Muscle of leg (tissue), 11 donors: Measurements from ENCODE around the gene CDIP1. TPM values are rescaled to one million over a fixed set of nuclear protein-coding genes. Genes with fewer than 3 reads are reported as not detected.

Experiments
- DNase-seq: peaks from one replicate; pipeline ENCODE4 v3.0.0; 2013
- H3K27ac ChIP-seq: one replicate; pipeline ENCODE4 v1.5.1; 2013; ENCODE audit warnings: mild to moderate bottlenecking, low read length, control low read depth
- H3K27me3 ChIP-seq: one replicate; pipeline ENCODE4 v1.6.1; 2013; ENCODE audit warnings: low read length; ENCODE audit not compliant: control insufficient read depth, insufficient read depth
- H3K36me3 ChIP-seq: one replicate; pipeline ENCODE4 v1.6.1; 2013; ENCODE audit warnings: low read length; ENCODE audit not compliant: control insufficient read depth, insufficient read depth
- H3K4me1 ChIP-seq: one replicate; pipeline ENCODE4 v1.6.1; 2013; ENCODE audit warnings: low read length; ENCODE audit not compliant: control insufficient read depth, insufficient read depth
- H3K4me3 ChIP-seq: one replicate; pipeline ENCODE4 v1.5.1; 2013; ENCODE audit warnings: low read length, control low read depth
- H3K9me3 ChIP-seq: replicated peaks from 2 replicates; pipeline ENCODE4 v1.6.1; 2013; ENCODE audit warnings: low read depth, low read length; ENCODE audit not compliant: control insufficient read depth
- WGBS: methylation state at CpG from one replicate; pipeline ENCODE4 v1.1.5; 2013; ENCODE audit warnings: missing lambda C conversion rate; ENCODE audit not compliant: insufficient coverage; 5-methylcytosine and 5-hydroxymethylcytosine counted together
- polyA plus RNA-seq, 8 donors: library from polyadenylated mRNA; unstranded; fragments of 120-200 nt; gene quantifications; one replicate each; pipeline versions ENCODE4 v1.2.1 to v1.2.3, GENCODE V29; 2013; ENCODE audit warnings: inconsistent platforms in 1 of 8, low replicate concordance in 1 of 8; ENCODE audit not compliant: insufficient read length in 8 of 8, insufficient read depth in 1 of 8
- total RNA-seq: library from RNA; stranded (reverse); fragments of 120-200 nt; gene quantifications from one replicate; pipeline ENCODE4 v1.2.4, GENCODE V29; 2013

Gene CDIP1
- total and polyA plus RNA-seq, 9 donors = 16.3 to 47.4 (median 37.9) TPM

- DNase-seq = no peak
- Histone ChIP-seq H3K9me3 (no peaks in the 10 kb centered on the region), H3K36me3 (peaks cover 14% of the 10 kb centered on the region), H3K27ac (no peak overlapping the region), H3K27me3 (no peaks in the 10 kb centered on the region), H3K4me1 (peaks cover 17% of the 10 kb centered on the region), H3K4me3 (no peak overlapping the region)
- WGBS = 92% methylated on average over 8 of the region's 10 CpGs
These were observed 6.3 kb downstream of the CDIP1 start for GRCh38 chr16:4532238-4532637.

- H3K4me1 ChIP-seq = peaks cover 15% of the 10 kb centered on the region
- no peak overlapping the region for H3K4me3 ChIP-seq
- no peak for DNase-seq
- H3K27ac ChIP-seq = peak overlapping the region; percentile 29
- H3K9me3 ChIP-seq = no peaks in the 10 kb centered on the region
- no peaks in the 10 kb centered on the region for H3K27me3 ChIP-seq
- 83% methylated on average over 4 of the region's 8 CpGs for WGBS
- peaks cover 14% of the 10 kb centered on the region for H3K36me3 ChIP-seq
These were observed 6.8 kb downstream of the CDIP1 start for GRCh38 chr16:4531811-4532210.

- Histone ChIP-seq H3K36me3 (peaks cover 14% of the 10 kb centered on the region), H3K27ac (peak overlapping the region; percentile 66), H3K9me3 (no peaks in the 10 kb centered on the region), H3K4me1 (peaks cover 32% of the 10 kb centered on the region), H3K4me3 (no peak overlapping the region), H3K27me3 (no peaks in the 10 kb centered on the region)
- DNase-seq = peak; percentile 65
- 40% methylated on average over 8 of the region's 16 CpGs for WGBS
These were observed 9.2 kb downstream of the CDIP1 start for GRCh38 chr16:4529085-4530060.

GRCh38 chr16:4525634-4526277 lies 12.8 kb downstream of the CDIP1 start:
- WGBS = 56% methylated on average over 10 of the region's 13 CpGs
- Histone ChIP-seq H3K27me3 (no peaks in the 10 kb centered on the region), H3K36me3 (no peaks in the 10 kb centered on the region), H3K4me3 (no peak overlapping the region), H3K27ac (peak overlapping the region; percentile 55), H3K9me3 (no peaks in the 10 kb centered on the region), H3K4me1 (peaks cover 64% of the 10 kb centered on the region)
- DNase-seq = no peak

- Histone ChIP-seq H3K9me3 (no peaks in the 10 kb centered on the region), H3K4me1 (peaks cover 64% of the 10 kb centered on the region), H3K36me3 (no peaks in the 10 kb centered on the region), H3K4me3 (no peak overlapping the region), H3K27me3 (no peaks in the 10 kb centered on the region), H3K27ac (peak overlapping the region; percentile 55)
- WGBS = 17% methylated on average over 5 of the region's 7 CpGs
- DNase-seq = peak; percentile 94
These were observed 13.5 kb downstream of the CDIP1 start for GRCh38 chr16:4525069-4525468.

- peak overlapping the region; percentile 50 for H3K27ac ChIP-seq
- H3K4me3 ChIP-seq = no peak overlapping the region
- no peaks in the 10 kb centered on the region for H3K9me3 ChIP-seq
- H3K27me3 ChIP-seq = no peaks in the 10 kb centered on the region
- H3K4me1 ChIP-seq = peaks cover 60% of the 10 kb centered on the region
- DNase-seq = no peak
- H3K36me3 ChIP-seq = no peaks in the 10 kb centered on the region
These were observed 14.0 kb downstream of the CDIP1 start for GRCh38 chr16:4524571-4524970.

DNA sequence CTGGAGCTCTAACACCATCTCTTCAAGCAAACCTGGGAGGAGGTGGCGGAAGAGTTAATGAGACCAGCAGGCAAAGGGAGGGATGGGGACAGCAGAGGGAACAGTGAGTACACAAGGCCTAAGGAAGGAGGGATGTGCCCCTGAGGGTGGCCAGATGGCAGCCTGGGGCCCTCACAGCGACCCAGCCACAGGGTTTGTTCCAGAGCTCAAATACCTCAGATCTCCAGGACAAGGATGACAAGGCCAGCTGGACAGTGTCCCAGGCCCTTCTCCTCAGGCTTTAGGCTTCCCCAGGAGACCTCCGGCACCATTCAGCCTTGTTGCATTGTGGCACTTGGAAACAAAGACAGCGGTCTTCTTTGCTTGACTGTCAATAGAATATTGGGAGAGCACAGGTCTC lies 14.9 kb downstream of the CDIP1 start:
- WGBS = 82% methylated on average over 3 of the region's 4 CpGs
- Histone ChIP-seq H3K4me3 (no peak overlapping the region), H3K27ac (peak overlapping the region; percentile 90), H3K4me1 (peaks cover 52% of the 10 kb centered on the region), H3K9me3 (no peaks in the 10 kb centered on the region), H3K27me3 (no peaks in the 10 kb centered on the region), H3K36me3 (no peaks in the 10 kb centered on the region)
- DNase-seq = no peak

- peak; percentile 72 for DNase-seq
- peaks cover 54% of the 10 kb centered on the region for H3K4me1 ChIP-seq
- H3K36me3 ChIP-seq = no peaks in the 10 kb centered on the region
- H3K9me3 ChIP-seq = no peaks in the 10 kb centered on the region
- peak overlapping the region; percentile 90 for H3K27ac ChIP-seq
- WGBS = 33% methylated on average over 7 of the region's 8 CpGs
- no peak overlapping the region for H3K4me3 ChIP-seq
- no peaks in the 10 kb centered on the region for H3K27me3 ChIP-seq
These were observed 16.5 kb downstream of the CDIP1 start for GRCh38 chr16:4522051-4522581.

DNA sequence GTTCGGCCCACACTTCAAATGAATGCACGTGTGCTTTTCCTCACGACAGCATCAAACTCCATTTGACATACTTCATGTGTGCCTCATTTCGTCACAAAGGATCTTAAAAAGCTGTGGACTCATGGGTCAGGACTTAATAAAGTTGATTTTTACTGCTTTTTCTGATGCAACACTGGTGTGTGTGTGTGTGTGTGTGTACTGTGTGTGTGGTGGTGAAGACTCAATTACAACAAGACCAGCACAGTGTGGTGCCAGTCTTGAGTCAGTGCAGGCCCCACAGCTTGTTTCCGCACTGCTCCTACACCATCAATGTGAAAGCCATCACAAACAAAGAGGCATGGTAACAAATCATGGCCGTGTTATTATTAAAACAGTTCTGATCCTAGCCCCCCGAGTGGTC lies 17.7 kb downstream of the CDIP1 start:
- 64% methylated on average over 3 of the region's 7 CpGs for WGBS
- Histone ChIP-seq H3K36me3 (no peaks in the 10 kb centered on the region), H3K27ac (no peak overlapping the region)

More for the DNA sequence above, 17.7 kb downstream of the CDIP1 start:
- no peaks in the 10 kb centered on the region for H3K27me3 ChIP-seq
- DNase-seq = no peak
- no peak overlapping the region for H3K4me3 ChIP-seq
- peaks cover 50% of the 10 kb centered on the region for H3K4me1 ChIP-seq
- H3K9me3 ChIP-seq = no peaks in the 10 kb centered on the region
